ENCODE results near the gene BCL7B. TPM values are rescaled to one million over a fixed set of nuclear protein-coding genes. Genes with fewer than 3 reads are reported as not detected.

BCL7B gene
- total and polyA plus RNA-seq, 2 of the 13 experiments (the other 11 are each of a cell fraction or from before 2014, with no cell fraction given), result 24.3 to 38.2 TPM

DNA sequence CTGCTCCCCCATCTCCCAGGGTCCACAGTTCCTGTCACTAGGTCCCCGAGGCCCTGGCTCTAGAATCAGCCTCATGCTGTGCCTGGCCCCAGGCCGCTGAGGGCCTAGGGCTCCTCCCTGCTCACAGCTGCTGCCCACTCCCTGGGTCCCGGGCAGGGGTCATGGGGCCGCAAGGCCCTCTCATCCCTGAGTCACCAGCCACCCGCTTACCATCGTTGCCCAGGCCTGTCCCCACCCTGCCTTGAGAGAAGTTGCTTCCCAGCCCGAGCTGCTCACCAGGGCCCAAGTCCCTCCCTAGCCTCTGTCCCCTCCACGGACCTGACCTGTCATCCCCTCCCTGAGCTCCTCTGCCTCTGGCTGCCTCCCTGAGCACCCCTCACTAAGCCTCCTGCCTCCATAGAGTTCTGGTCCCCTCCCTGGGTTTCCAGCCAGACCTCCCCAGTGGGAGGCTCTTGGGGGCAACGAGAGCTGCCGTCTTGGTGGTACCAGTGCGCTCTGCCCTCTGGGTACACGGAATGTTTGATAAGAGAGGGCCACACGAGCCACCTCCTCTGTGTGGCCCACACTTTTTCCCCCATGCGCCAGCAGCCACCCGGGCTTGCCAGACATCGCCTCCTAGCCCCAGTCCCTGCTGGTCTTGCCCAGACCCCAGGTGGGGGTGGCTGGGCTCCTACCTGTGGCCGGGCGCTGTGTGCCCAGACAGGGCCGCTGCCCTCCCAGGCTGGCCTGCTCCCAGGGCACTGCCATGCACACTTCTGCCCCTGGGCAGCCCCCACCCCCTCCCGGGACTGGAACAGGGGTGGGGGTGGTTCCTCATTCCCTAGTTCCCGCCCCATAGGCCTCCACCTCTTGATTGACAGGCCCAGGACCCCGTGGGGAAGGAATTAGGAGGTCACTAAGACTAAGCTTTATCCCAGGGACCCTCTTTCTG, 45.5 kb upstream of the BCL7B start (continued):
- TF ChIP-seq ATM (IDR thresholded peaks at IDR 0.05; ENCODE audit: borderline replicate concordance), result no peak
- 0 out of 2 replicates have a peak, but pooled peaks have one; percentile 34 for TF ChIP-seq MBD4 (IDR thresholded peaks at IDR 0.05; ENCODE audit: borderline replicate concordance, low read length)
- TF ChIP-seq ZNF10 (CRISPR knock-in tag; IDR thresholded peaks at IDR 0.05; ENCODE audit: borderline replicate concordance, low read depth), result no peak
- no peak for TF ChIP-seq PPARG (CRISPR knock-in tag; conservative IDR thresholded peaks at IDR 0.05)
- no peak for TF ChIP-seq DNMT1 (CRISPR knock-in tag; IDR thresholded peaks at IDR 0.05)
- TF ChIP-seq, protein P1, sequence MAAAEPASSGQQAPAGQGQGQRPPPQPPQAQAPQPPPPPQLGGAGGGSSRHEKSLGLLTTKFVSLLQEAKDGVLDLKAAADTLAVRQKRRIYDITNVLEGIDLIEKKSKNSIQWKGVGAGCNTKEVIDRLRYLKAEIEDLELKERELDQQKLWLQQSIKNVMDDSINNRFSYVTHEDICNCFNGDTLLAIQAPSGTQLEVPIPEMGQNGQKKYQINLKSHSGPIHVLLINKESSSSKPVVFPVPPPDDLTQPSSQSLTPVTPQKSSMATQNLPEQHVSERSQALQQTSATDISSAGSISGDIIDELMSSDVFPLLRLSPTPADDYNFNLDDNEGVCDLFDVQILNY (CRISPR knock-in tag; conservative IDR thresholded peaks at IDR 0.05), result no peak
- TF ChIP-seq, protein P2, sequence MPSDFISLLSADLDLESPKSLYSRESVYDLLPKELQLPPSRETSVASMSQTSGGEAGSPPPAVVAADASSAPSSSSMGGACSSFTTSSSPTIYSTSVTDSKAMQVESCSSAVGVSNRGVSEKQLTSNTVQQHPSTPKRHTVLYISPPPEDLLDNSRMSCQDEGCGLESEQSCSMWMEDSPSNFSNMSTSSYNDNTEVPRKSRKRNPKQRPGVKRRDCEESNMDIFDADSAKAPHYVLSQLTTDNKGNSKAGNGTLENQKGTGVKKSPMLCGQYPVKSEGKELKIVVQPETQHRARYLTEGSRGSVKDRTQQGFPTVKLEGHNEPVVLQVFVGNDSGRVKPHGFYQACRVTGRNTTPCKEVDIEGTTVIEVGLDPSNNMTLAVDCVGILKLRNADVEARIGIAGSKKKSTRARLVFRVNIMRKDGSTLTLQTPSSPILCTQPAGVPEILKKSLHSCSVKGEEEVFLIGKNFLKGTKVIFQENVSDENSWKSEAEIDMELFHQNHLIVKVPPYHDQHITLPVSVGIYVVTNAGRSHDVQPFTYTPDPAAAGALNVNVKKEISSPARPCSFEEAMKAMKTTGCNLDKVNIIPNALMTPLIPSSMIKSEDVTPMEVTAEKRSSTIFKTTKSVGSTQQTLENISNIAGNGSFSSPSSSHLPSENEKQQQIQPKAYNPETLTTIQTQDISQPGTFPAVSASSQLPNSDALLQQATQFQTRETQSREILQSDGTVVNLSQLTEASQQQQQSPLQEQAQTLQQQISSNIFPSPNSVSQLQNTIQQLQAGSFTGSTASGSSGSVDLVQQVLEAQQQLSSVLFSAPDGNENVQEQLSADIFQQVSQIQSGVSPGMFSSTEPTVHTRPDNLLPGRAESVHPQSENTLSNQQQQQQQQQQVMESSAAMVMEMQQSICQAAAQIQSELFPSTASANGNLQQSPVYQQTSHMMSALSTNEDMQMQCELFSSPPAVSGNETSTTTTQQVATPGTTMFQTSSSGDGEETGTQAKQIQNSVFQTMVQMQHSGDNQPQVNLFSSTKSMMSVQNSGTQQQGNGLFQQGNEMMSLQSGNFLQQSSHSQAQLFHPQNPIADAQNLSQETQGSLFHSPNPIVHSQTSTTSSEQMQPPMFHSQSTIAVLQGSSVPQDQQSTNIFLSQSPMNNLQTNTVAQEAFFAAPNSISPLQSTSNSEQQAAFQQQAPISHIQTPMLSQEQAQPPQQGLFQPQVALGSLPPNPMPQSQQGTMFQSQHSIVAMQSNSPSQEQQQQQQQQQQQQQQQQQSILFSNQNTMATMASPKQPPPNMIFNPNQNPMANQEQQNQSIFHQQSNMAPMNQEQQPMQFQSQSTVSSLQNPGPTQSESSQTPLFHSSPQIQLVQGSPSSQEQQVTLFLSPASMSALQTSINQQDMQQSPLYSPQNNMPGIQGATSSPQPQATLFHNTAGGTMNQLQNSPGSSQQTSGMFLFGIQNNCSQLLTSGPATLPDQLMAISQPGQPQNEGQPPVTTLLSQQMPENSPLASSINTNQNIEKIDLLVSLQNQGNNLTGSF (CRISPR knock-in tag; IDR thresholded peaks at IDR 0.05), result no peak
- TF ChIP-seq, protein P3, sequence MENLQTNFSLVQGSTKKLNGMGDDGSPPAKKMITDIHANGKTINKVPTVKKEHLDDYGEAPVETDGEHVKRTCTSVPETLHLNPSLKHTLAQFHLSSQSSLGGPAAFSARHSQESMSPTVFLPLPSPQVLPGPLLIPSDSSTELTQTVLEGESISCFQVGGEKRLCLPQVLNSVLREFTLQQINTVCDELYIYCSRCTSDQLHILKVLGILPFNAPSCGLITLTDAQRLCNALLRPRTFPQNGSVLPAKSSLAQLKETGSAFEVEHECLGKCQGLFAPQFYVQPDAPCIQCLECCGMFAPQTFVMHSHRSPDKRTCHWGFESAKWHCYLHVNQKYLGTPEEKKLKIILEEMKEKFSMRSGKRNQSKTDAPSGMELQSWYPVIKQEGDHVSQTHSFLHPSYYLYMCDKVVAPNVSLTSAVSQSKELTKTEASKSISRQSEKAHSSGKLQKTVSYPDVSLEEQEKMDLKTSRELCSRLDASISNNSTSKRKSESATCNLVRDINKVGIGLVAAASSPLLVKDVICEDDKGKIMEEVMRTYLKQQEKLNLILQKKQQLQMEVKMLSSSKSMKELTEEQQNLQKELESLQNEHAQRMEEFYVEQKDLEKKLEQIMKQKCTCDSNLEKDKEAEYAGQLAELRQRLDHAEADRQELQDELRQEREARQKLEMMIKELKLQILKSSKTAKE (CRISPR knock-in tag; IDR thresholded peaks at IDR 0.05; ENCODE audit: borderline replicate concordance), result no peak
- TF ChIP-seq ZNF317 (CRISPR knock-in tag; IDR thresholded peaks at IDR 0.05), result no peak
- TF ChIP-seq ZNF567 (CRISPR knock-in tag; IDR thresholded peaks at IDR 0.05; ENCODE audit: borderline replicate concordance), result no peak
- TF ChIP-seq, protein P4, sequence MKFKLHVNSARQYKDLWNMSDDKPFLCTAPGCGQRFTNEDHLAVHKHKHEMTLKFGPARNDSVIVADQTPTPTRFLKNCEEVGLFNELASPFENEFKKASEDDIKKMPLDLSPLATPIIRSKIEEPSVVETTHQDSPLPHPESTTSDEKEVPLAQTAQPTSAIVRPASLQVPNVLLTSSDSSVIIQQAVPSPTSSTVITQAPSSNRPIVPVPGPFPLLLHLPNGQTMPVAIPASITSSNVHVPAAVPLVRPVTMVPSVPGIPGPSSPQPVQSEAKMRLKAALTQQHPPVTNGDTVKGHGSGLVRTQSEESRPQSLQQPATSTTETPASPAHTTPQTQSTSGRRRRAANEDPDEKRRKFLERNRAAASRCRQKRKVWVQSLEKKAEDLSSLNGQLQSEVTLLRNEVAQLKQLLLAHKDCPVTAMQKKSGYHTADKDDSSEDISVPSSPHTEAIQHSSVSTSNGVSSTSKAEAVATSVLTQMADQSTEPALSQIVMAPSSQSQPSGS (CRISPR knock-in tag; IDR thresholded peaks at IDR 0.05), result 0 out of 2 replicates have a peak, but pooled peaks have one; percentile 35
- no peak for TF ChIP-seq ZNF780A (CRISPR knock-in tag; IDR thresholded peaks at IDR 0.05)
- peak; percentile 98 for TF ChIP-seq RBM22 (optimal IDR thresholded peaks at IDR 0.05; ENCODE audit: low read length)
- TF ChIP-seq SRSF1 (optimal IDR thresholded peaks at IDR 0.05; ENCODE audit: low read depth, low read length), result no peak
- no peak for TF ChIP-seq ZNF460 (CRISPR knock-in tag; IDR thresholded peaks at IDR 0.05; ENCODE audit: borderline replicate concordance)
- TF ChIP-seq ZNF121 (CRISPR knock-in tag; IDR thresholded peaks at IDR 0.05), result 0 out of 2 replicates have a peak, but pooled peaks have one; percentile 40
- TF ChIP-seq, protein P5, sequence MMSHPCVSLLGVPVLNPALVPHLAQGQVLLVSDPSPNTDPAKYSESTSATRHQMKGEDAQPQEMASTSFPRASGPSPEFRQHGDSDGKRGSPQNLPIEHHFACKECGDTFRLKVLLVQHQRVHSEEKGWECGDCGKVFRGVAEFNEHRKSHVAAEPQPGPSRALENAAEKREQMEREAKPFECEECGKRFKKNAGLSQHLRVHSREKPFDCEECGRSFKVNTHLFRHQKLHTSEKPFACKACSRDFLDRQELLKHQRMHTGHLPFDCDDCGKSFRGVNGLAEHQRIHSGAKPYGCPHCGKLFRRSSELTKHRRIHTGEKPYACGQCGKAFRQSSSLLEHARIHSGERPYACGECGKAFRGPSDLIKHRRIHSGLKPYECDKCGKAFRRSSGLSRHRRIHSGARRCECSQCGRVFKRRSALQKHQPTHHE (CRISPR knock-in tag; IDR thresholded peaks at IDR 0.05; ENCODE audit: borderline replicate concordance), result 0 out of 2 replicates have a peak, but pooled peaks have one; percentile 72
